SHP77 treated with DMSO at 0.1 percent for 48 hours (cell line): Measurements from ENCODE around the gene OR8H1.

Experiments used
- DNase-seq: peaks from one replicate; lab custom pipeline; 2025; lab: John Stamatoyannopoulos, UW

Gene OR8H1, protein sequence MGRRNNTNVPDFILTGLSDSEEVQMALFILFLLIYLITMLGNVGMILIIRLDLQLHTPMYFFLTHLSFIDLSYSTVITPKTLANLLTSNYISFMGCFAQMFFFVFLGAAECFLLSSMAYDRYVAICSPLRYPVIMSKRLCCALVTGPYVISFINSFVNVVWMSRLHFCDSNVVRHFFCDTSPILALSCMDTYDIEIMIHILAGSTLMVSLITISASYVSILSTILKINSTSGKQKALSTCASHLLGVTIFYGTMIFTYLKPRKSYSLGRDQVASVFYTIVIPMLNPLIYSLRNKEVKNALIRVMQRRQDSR

DNA sequence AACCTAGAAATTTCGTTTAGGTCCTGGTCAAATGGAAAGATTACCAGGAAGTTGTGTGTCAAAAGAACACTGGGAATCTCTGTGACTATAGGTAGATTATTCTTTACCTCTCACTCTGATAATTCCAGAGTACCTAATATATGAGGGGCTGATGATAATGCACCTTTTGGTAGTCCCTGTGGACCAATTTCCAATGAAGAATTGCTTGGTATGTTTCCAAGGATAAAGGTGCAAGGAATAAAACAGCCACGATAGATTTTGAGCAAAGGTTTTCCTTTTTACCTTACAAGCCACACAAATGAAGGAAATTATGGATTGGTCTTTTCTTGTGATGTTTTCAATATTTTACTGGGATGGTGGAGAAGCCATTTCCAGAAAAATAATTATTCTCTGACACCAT lies at the start of gene OR8H1:
OR8H1 (minus strand) TSS at position 101 of the 400 bp plus-strand sequence. CDS start 1,192 bp downstream, outside the sequence.
- no peak for DNase-seq

DNA sequence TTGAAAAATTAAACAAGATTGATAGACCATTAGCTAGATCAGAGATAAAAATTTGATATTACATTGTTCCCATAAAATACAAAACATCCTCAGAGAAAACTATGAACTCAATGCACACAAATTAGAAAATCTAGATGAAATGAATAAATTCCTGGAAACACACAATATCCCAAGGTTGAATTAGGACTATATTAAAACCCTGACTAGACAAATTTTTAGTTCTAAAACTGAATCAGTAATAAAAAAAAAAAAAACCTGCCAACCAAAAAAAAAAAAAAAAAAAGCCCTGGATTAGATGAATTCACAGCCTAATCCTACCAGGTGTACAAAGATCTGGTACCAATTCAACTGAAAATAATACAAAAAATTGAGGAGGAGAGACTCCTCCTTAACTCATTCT lies 48.2 kb upstream of the OR8H1 start:
- no peak for DNase-seq

DNA sequence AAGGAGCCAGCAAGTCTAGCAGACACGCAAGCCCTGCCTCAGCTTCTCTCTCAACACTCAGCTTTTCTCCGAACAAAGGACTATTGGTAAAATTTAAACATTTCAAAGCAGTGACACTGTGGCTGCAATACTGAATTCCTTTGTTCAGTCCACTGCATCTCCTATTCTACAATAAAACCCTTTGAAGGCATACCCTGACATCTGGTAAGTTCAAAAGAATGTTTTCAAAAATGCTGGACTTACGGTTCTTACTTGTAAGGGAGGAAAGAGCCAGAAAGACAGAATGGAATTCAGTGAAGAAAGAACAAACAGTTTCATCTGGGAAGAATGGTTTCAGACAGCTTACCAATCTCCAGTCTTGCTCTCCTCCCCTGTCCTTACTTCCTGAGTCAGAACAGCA lies 41.1 kb upstream of the OR8H1 start:
- no peak for DNase-seq

DNA sequence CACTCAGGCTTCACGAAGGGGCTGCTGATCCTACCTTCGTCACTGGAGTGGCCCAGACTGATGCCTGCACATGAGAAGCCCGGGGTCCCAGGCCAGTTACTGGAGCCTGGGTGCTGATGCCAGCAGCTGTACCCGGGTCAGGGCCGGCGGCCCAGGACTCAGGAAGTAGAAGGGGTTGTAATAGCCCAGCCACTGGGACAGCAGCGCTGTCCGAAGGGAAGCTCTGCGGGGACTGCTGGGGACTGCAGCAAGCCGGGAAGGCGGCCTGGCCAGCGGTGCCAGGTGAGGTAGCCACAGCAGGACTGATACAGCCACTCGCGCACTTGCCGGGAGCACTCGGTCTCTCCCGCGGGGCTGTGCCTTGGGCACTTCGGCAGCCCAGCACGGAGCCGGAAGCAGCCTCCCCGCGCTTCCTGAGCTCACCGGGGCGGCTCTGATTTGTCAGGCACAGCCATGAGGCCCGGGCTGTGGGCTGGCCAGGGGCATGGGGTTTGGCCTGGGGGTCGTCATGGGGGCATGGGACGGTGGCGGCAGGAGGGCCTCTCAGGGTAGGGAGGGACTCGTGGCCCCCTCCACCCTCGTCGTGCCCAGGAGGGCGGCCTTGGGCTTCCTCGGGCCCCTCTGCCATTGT lies 39.9 kb upstream of the OR8H1 start:
- DNase-seq: no peak

DNA sequence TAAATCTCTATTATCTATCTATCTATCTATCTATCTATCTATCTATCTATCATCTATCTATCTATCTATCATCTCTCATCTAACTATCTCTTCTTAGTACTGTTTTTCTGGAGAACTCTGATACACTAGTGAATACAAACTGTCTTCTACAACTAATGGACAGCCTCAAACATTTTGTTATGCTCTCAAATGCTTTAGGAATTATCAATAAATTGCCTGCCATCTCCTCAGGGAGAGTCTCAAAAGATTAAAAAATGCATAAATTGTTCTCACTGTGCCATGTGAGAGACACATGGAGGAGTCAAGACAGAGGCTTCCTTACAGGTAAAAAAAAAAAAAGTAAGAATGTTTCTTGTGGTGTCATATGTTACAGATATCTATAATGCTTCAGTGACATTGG lies 22.8 kb upstream of the OR8H1 start, which contains the start of gene OR8K3:
OR8K3 (plus strand) TSS at position 301 of the 400 bp plus-strand sequence. CDS start 3,163 bp downstream, outside the sequence.
- DNase-seq: no peak

DNA sequence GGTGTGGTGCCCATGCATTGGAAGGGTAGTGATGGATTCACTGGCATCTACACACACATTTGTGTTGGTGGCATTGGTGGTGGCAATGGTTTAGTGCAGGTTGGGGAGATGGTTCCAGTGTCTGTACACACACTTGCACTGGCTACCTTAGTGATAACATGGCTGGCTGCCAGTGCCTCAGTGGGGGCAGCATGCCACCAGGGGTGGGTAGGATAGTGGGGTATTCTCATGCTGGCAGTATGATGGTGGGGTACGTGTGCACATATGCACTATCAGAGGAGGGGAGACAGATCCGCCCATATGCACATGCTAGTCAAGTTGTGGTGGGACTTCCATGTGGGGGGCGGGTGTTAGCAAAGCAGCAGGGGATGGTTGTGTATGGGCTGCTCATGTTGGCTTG lies 15.8 kb upstream of the OR8H1 start:
- DNase-seq: no peak

DNA sequence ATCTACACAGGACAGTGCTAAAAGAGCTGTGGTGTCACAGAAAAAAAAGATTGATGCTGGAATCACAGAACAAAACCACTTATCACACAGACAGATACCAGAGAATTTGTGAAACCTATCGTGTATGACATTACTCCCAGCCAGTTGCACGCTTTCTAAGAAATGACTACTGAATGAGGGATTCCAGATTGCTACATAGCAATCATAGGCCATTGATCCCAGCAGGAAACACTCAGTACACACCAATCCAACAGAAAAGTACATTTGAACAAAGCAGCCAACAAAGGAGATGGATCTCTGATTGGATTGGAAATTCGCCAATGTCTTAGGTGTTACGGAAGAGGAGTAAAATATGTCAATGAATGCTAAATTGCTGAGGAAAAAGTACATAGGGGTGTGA lies 4.8 kb upstream of the OR8H1 start:
- no peak for DNase-seq

DNA sequence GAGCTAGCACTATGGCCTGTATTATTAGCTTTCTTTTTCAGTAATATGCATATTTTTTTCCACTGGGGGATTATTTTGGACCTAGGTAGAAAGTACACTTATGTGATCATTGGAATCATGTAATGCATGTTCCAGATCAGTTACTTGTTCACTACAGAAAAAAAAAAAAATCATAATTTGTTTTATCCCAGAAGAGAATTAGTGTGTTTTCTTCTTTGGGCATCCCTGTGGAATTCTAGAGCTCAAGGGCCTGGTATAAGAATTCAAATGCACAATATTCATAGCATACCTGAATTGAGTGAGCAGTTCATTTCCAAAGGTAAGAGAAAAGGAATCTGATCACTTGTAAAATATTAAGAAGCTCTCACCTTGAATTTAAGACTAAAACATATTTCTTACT lies 18.2 kb downstream of the OR8H1 start, which contains the start of gene OR5T1:
OR5T1 (plus strand) TSS at position 301 of the 400 bp plus-strand sequence. CDS start 1,485 bp downstream, outside the sequence.
- DNase-seq: no peak

DNA sequence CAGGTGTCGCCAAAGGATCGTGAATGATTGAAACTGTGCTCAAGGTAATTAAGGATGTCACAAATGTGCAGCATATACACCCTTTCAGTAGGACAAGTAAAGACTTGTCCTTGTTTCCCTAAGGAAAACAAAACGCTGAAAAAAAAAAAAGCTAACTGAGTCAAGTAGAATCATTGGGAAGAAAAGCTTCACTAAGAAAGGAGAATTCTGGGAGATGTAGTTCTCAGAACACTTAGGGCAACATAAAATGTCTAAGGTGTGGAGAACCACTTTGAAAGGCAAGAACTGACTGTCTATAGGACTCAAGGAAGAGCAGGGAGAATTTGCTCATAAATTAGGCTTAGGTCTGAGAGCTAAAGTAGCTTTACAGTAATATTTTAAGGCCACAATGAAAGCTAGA lies 21.0 kb downstream of the OR8H1 start:
- no peak for DNase-seq

DNA sequence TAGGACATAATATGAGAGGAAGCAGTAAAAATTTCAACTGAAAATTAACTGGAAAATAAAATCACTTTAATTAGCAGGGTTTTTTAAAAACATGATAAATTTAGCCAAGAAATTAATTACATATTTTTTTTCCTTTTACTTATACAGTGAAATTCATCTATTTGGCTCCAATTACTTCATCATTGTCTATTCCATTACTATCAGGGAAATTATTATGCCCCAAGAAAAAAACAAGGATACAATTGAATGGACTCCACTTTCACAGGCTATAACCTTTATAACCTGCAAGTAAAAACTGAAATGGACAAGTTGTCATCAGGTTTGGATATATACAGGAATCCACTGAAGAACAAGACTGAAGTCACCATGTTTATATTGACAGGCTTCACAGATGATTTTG lies 40.1 kb downstream of the OR8H1 start, which contains the start of gene OR5T3:
OR5T3 (plus strand) TSS at position 301 of the 400 bp plus-strand sequence; CDS start at position 301, 0 bp downstream.
- no peak for DNase-seq
